ENCODE measurements around the gene PHC3. TPM values are rescaled to one million over a fixed set of nuclear protein-coding genes. Genes with fewer than 3 reads are reported as not detected.

Gene PHC3
- total RNA-seq, 2 donors from 2014 or later: 22.9 to 27.5 TPM

DNA sequence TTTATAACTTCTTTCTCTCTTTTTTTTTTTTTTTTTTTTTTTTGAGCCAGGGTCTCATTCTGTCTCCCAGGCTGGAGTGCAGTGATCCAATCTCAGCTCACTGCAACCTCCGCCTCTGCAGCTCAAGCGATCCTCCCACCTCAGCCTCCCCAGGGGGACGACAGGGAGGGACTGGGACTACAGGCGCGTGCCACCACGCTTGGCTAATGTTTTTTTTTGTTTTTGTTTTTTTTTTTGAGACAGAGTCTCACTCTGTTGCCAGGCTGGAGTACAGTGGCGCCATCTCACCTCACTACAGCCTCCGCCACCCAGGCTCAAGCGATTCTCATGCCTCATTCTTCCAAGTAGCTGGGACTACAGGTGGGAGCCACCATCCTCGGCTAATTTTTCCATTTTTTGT lies 23.0 kb upstream of the PHC3 start:
- Histone ChIP-seq H3K27ac (ENCODE audit: low read depth, low read length) (no peak overlapping the region), H3K9ac (ENCODE audit: extremely low read depth, low read length, poor library complexity, severe bottlenecking) (no peak overlapping the region), H3K27me3 (ENCODE audit: control insufficient read depth, insufficient read depth, low read length, poor library complexity, severe bottlenecking) (no peaks in the 10 kb centered on the region), H3K36me3 (ENCODE audit: control insufficient read depth, insufficient read depth, low read length) (no peaks in the 10 kb centered on the region), H3K4me3 (ENCODE audit: low read length) (no peak overlapping the region), H3K9me3 (ENCODE audit: control insufficient read depth, low read length) (no peaks in the 10 kb centered on the region), H3K4me1 (ENCODE audit: control insufficient read depth, insufficient read depth, low read length) (peaks cover 4% of the 10 kb centered on the region)
- TF ChIP-seq, protein P1, sequence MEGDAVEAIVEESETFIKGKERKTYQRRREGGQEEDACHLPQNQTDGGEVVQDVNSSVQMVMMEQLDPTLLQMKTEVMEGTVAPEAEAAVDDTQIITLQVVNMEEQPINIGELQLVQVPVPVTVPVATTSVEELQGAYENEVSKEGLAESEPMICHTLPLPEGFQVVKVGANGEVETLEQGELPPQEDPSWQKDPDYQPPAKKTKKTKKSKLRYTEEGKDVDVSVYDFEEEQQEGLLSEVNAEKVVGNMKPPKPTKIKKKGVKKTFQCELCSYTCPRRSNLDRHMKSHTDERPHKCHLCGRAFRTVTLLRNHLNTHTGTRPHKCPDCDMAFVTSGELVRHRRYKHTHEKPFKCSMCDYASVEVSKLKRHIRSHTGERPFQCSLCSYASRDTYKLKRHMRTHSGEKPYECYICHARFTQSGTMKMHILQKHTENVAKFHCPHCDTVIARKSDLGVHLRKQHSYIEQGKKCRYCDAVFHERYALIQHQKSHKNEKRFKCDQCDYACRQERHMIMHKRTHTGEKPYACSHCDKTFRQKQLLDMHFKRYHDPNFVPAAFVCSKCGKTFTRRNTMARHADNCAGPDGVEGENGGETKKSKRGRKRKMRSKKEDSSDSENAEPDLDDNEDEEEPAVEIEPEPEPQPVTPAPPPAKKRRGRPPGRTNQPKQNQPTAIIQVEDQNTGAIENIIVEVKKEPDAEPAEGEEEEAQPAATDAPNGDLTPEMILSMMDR (conservative IDR thresholded peaks at IDR 0.05): no peak
- no peak overlapping the region for H3K27ac Mint-ChIP-seq
- no peak for DNase-seq
- H3K4me3 Mint-ChIP-seq: no peak overlapping the region
- no peaks in the 10 kb centered on the region for H3K36me3 Mint-ChIP-seq (ENCODE audit: low read depth)
- WGBS, 2 experiments (ENCODE audit: insufficient coverage in 1 of 2, insufficient read length in 1 of 2): 88 to 95% methylated on average over 3 to 10 of the region's 10 CpGs
- H3K4me1 Mint-ChIP-seq: peaks cover 5% of the 10 kb centered on the region
- no peaks in the 10 kb centered on the region for H3K9me3 Mint-ChIP-seq
- H3K27me3 Mint-ChIP-seq (ENCODE audit: insufficient read depth): no peaks in the 10 kb centered on the region

- no peaks in the 10 kb centered on the region for H3K9me3 ChIP-seq (ENCODE audit: control insufficient read depth, low read length)
- Mint-ChIP-seq H3K36me3 (ENCODE audit: low read depth) (no peaks in the 10 kb centered on the region), H3K4me3 (no peak overlapping the region), H3K27ac (no peak overlapping the region), H3K27me3 (ENCODE audit: insufficient read depth) (no peaks in the 10 kb centered on the region), H3K9me3 (no peaks in the 10 kb centered on the region), H3K4me1 (peaks cover 5% of the 10 kb centered on the region)
- no peak overlapping the region for H3K27ac ChIP-seq (ENCODE audit: low read depth, low read length)
- H3K4me1 ChIP-seq (ENCODE audit: control insufficient read depth, insufficient read depth, low read length): peaks cover 4% of the 10 kb centered on the region
- H3K27me3 ChIP-seq (ENCODE audit: control insufficient read depth, insufficient read depth, low read length, poor library complexity, severe bottlenecking): no peaks in the 10 kb centered on the region
- WGBS, 2 experiments (ENCODE audit: insufficient coverage in 1 of 2, insufficient read length in 1 of 2): 71 to 74% methylated on average over 2 to 3 of the region's 3 CpGs
- TF ChIP-seq, protein P1 (conservative IDR thresholded peaks at IDR 0.05): no peak
- no peak for DNase-seq
- H3K4me3 ChIP-seq (ENCODE audit: low read length): peak overlapping the region; percentile 25
- no peaks in the 10 kb centered on the region for H3K36me3 ChIP-seq (ENCODE audit: control insufficient read depth, insufficient read depth, low read length)
- no peak overlapping the region for H3K9ac ChIP-seq (ENCODE audit: extremely low read depth, low read length, poor library complexity, severe bottlenecking)
These were observed 22.5 kb upstream of the PHC3 start for GRCh38 chr3:170204023-170204472.

DNA sequence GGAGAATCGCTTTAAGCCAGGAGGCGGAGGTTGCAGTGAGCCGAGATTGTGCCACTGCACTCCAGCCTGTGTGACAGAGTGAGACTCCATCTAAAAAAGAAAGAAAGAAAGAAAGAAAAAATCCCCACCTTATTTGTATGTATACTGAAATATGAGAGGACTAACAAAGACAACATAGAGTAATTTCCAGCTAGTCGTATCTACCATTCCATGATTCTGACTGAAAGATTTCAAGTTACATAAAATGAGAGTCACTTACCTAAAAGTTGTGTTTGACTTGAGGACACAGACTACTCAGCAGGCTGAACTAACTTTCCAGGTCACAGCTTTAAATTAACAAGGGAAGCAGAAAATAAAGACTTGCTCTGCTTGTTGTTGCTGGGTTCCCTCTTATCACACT lies 21.9 kb upstream of the PHC3 start:
- TF ChIP-seq, protein P1 (conservative IDR thresholded peaks at IDR 0.05): no peak
- Histone ChIP-seq H3K9me3 (ENCODE audit: control insufficient read depth, low read length) (no peaks in the 10 kb centered on the region), H3K9ac (ENCODE audit: extremely low read depth, low read length, poor library complexity, severe bottlenecking) (no peak overlapping the region), H3K27ac (ENCODE audit: low read depth, low read length) (no peak overlapping the region), H3K36me3 (ENCODE audit: control insufficient read depth, insufficient read depth, low read length) (no peaks in the 10 kb centered on the region), H3K4me1 (ENCODE audit: control insufficient read depth, insufficient read depth, low read length) (peaks cover 4% of the 10 kb centered on the region), H3K4me3 (ENCODE audit: low read length) (no peak overlapping the region), H3K27me3 (ENCODE audit: control insufficient read depth, insufficient read depth, low read length, poor library complexity, severe bottlenecking) (no peaks in the 10 kb centered on the region)
- no peak for DNase-seq
- no peaks in the 10 kb centered on the region for H3K36me3 Mint-ChIP-seq (ENCODE audit: low read depth)
- peaks cover 5% of the 10 kb centered on the region for H3K4me1 Mint-ChIP-seq
- no peak overlapping the region for H3K27ac Mint-ChIP-seq
- no peaks in the 10 kb centered on the region for H3K27me3 Mint-ChIP-seq (ENCODE audit: insufficient read depth)
- no peaks in the 10 kb centered on the region for H3K9me3 Mint-ChIP-seq
- WGBS, 2 experiments (ENCODE audit: insufficient coverage in 1 of 2, insufficient read length in 1 of 2): 81% methylated on average over 4 of the region's 4 CpGs; no CpG with 5 or more reads in 1 of the 2 experiments
- H3K4me3 Mint-ChIP-seq: no peak overlapping the region
